Effector memory CD4-positive, alpha-beta T cell (primary cell): ENCODE measurements around the gene OR7C2.
"Not testable (repeated sequence)": the region's sequence is repeated elsewhere in the genome, so short reads cannot be mapped to it uniquely, and the experiment has no call there.

ENCODE experiments used
- DNase-seq, 3 donors: peaks; one replicate each; pipeline ENCODE4 v3.0.0-alpha.2; 2020
- H3K27ac ChIP-seq: 2 replicates; pipeline ENCODE4 v1.7.0; 2013; ENCODE audit warnings: mild to moderate bottlenecking, low read length, moderate library complexity; ENCODE audit not compliant: insufficient read depth, poor library complexity, severe bottlenecking
- H3K27me3 ChIP-seq: replicated peaks from 2 replicates; pipeline ENCODE4 v1.7.0; 2013; ENCODE audit warnings: mild to moderate bottlenecking, low read length; ENCODE audit not compliant: insufficient read depth, control insufficient read depth, poor library complexity, severe bottlenecking
- H3K36me3 ChIP-seq: 2 replicates; pipeline ENCODE4 v1.7.0; 2013; ENCODE audit warnings: mild to moderate bottlenecking, low read length, moderate library complexity; ENCODE audit not compliant: control insufficient read depth, insufficient read depth
- H3K4me1 ChIP-seq: 2 replicates; pipeline ENCODE4 v1.7.0; 2013; ENCODE audit warnings: low read length, mild to moderate bottlenecking; ENCODE audit not compliant: control insufficient read depth, insufficient read depth, poor library complexity, severe bottlenecking
- H3K4me3 ChIP-seq: 2 replicates; pipeline ENCODE4 v1.7.0; 2013; ENCODE audit warnings: low read length, low read depth, mild to moderate bottlenecking; ENCODE audit not compliant: insufficient read depth, poor library complexity, severe bottlenecking
- H3K9me3 ChIP-seq: 2 replicates; pipeline ENCODE4 v1.7.0; 2013; ENCODE audit warnings: mild to moderate bottlenecking, low read length, moderate library complexity; ENCODE audit not compliant: control insufficient read depth
- total RNA-seq, 3 donors: gene quantifications; one replicate each; lab custom pipeline; 2026; lab: John Stamatoyannopoulos, UW

Gene OR7C2
- 0 reads per million in 3 donors for total RNA-seq

GRCh38 chr19:14941189-14941588 lies at the start of gene OR7C2:
Gene OR7C2, plus strand, starts transcription at chr19:14941489. Its CDS starts 0 bp downstream, at chr19:14941489.
- no peak within 1 kb of the TSS for H3K4me3 ChIP-seq
- no peaks in the 10 kb centered on the region for H3K4me1 ChIP-seq
- no peak for DNase-seq
- no peak within 1 kb of the TSS for H3K27ac ChIP-seq
- no peaks in the 10 kb centered on the region for H3K9me3 ChIP-seq
- no peaks in the 10 kb centered on the region for H3K36me3 ChIP-seq
- no peaks in the 10 kb centered on the region for H3K27me3 ChIP-seq

DNA sequence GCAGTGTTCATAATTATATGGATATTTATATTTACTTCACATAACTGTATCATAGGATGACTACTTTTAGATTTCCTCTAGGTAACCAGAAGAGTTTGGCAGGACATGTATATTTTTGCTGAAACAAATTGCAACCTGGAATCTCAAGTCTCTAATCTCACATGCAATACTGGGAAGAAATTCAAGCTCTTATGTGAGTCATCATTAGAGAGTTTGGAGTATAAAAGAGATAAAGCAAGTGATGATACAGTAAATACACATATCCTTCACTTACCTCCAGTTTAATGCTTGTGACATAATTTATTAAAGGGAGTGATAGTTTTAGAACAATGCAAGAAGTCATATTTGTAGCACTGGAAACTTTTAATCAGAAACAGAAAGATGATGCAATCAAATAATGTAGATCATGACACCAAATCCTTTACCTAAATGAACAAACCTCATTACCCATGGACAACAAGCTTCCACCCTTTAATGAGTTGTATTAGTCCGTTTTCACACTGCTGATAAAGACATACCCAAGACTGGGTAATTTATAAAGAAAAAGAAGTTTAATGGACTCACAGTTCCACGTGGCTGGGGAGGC lies 39.5 kb upstream of the OR7C2 start:
- Histone ChIP-seq H3K9me3 (no peaks in the 10 kb centered on the region), H3K36me3 (no peaks in the 10 kb centered on the region), H3K27me3 (no peaks in the 10 kb centered on the region), H3K4me1 (no peaks in the 10 kb centered on the region), H3K27ac (no peak overlapping the region), H3K4me3 (no peak overlapping the region)
- no peak for DNase-seq

DNA sequence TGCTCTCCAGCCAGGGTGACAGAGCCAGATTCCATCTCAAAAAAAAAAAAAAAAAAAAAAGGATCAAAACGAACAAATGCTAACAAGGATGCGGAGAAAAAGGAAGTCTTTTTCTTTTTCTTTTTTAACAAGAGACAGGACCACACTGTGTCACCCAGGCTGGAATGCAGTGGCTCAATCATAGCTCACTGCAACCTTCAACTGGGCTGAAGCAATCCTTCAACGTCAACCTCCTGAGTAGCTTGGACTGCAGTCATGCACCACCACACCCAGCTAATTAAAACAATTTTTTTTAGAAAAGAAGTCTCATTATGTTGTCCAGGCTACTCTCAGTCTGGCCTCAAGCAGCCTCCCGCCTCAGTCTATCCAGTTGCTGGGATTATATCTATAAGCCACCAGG lies 34.6 kb upstream of the OR7C2 start:
- no peak for DNase-seq
- Histone ChIP-seq H3K27ac (no peak overlapping the region), H3K27me3 (no peaks in the 10 kb centered on the region), H3K9me3 (no peaks in the 10 kb centered on the region), H3K36me3 (no peaks in the 10 kb centered on the region), H3K4me1 (no peaks in the 10 kb centered on the region), H3K4me3 (no peak overlapping the region)

DNA sequence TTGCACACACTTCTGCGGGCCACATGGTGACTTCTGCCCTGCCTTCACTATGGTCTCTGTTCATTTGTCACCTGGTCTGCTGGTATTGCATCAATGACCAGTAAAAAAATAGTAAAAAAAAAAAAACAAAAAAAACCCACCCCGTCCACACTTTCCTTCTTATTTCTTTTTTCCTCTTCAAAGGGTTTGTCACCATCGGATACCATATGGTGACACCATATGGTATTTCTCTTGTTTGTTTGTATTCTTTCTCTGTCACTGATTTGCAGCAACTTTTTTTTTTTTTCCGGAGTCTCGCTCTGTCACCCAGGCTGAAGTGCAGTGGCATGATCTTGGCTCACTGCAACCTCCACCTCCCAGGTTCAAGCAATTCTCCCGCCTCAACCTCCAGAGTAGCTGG lies 26.2 kb upstream of the OR7C2 start:
- Histone ChIP-seq H3K36me3 (no peaks in the 10 kb centered on the region), H3K4me1 (no peaks in the 10 kb centered on the region), H3K9me3 (no peaks in the 10 kb centered on the region), H3K27ac (no peak overlapping the region), H3K27me3 (no peaks in the 10 kb centered on the region), H3K4me3 (no peak overlapping the region)
- no peak for DNase-seq

GRCh38 chr19:14916848-14917247 lies 24.4 kb upstream of the OR7C2 start:
- Histone ChIP-seq H3K4me1 (no peaks in the 10 kb centered on the region), H3K9me3 (no peaks in the 10 kb centered on the region), H3K27ac (no peak overlapping the region), H3K4me3 (no peak overlapping the region), H3K36me3 (no peaks in the 10 kb centered on the region), H3K27me3 (no peaks in the 10 kb centered on the region)
- no peak for DNase-seq

DNA sequence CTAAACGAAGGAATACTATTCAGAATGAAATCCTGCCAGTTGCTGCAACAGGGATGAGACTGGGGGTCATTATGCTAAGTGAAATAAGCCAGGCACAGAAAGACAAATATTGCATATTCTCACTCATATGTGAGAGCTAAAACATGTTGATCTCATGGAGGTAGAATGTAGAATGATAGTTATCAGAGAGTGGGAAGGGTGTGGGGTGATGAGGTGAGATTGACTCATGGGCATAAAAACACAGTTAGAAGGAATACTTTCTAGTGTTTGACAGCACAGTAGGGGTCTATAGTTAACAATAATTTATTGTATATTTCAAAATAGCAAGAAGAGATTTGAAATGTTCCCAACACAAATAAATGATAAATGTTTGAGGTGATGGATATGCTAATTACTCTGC lies 7.8 kb upstream of the OR7C2 start:
- no peak overlapping the region for H3K27ac ChIP-seq
- no peaks in the 10 kb centered on the region for H3K9me3 ChIP-seq
- no peak for DNase-seq
- H3K4me1 ChIP-seq, result no peaks in the 10 kb centered on the region
- H3K4me3 ChIP-seq, result no peak overlapping the region
- no peaks in the 10 kb centered on the region for H3K36me3 ChIP-seq
- H3K27me3 ChIP-seq, result no peaks in the 10 kb centered on the region

- Histone ChIP-seq H3K4me1 (no peaks in the 10 kb centered on the region), H3K27ac (no peak overlapping the region), H3K27me3 (no peaks in the 10 kb centered on the region), H3K9me3 (no peaks in the 10 kb centered on the region), H3K36me3 (no peaks in the 10 kb centered on the region), H3K4me3 (no peak overlapping the region)
- DNase-seq, result no peak
Observed at GRCh38 chr19:14940266-14940665, 1.0 kb upstream of the OR7C2 start.

- Histone ChIP-seq H3K36me3 (no peaks in the 10 kb centered on the region), H3K27ac (no peak overlapping the region), H3K27me3 (no peaks in the 10 kb centered on the region), H3K9me3 (no peaks in the 10 kb centered on the region), H3K4me3 (no peak overlapping the region), H3K4me1 (no peaks in the 10 kb centered on the region)
- DNase-seq, result no peak
Observed at GRCh38 chr19:14943601-14944000, 2.3 kb downstream of the OR7C2 start.

DNA sequence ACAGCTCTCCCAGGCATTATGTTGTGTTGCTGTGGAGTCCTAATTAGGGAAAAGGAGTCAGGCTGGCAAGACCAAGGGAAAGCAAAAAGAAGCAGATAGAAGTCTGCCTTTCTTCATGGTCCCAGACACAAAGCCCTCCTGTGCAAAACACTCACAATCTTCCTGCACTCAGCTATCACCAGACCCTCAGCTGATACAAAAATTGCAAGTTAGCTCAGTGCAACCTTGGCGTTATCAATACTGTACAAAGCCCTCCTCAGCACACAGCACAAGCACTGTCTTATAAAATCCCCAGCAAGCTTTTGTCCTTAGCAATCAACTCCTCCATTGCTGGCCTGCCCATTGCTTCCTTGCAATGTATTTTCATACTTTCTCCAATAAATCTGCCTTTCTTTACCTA lies 3.2 kb downstream of the OR7C2 start:
- H3K36me3 ChIP-seq, result no peaks in the 10 kb centered on the region
- no peak for DNase-seq
- H3K4me1 ChIP-seq, result no peaks in the 10 kb centered on the region
- H3K9me3 ChIP-seq, result no peaks in the 10 kb centered on the region
- H3K27ac ChIP-seq, result no peak overlapping the region
- H3K27me3 ChIP-seq, result no peaks in the 10 kb centered on the region
- H3K4me3 ChIP-seq, result no peak overlapping the region

DNA sequence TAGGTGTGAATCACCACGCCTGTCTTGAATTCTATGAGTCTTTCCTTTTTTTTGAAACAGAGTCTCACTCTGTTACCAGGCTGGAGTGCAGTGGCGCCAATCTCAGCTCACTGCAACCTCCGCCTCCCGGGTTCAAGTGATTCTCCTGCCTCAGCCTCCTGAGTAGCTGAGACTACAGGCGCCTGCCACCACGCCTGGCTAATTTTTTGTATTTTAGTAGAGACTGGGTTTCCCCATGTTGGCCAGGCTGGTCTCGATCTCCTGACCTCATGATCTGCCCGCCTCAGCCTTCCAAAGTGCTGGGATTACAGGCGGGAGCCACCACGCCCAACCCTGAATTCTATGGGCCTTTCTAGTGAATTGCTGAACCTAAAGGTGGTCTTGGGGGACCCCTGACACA lies 8.1 kb downstream of the OR7C2 start:
- not testable (repeated sequence) for H3K4me1 ChIP-seq, H3K4me3 ChIP-seq, H3K9me3 ChIP-seq, H3K36me3 ChIP-seq, H3K27ac ChIP-seq, DNase-seq, H3K27me3 ChIP-seq
